Activated T-cell treated with anti-CD3 and anti-CD28 coated beads, Interleukin-2, amount 50 U/mL, for 1 hour (primary cell): ENCODE data around the gene REXO5.
A peak's percentile ranks its signal among the peaks of the same experiment; 100 is the strongest.
"Not testable (repeated sequence)": the region's sequence is repeated elsewhere in the genome, so short reads cannot be mapped to it uniquely, and the experiment has no call there.

Experiments
- DNase-seq: peaks from one replicate; pipeline ENCODE4 v3.0.0-alpha.2; 2020

Gene REXO5

GRCh38 chr16:20801278-20801677 lies 5.0 kb upstream of the REXO5 start:
- DNase-seq, result no peak

DNA sequence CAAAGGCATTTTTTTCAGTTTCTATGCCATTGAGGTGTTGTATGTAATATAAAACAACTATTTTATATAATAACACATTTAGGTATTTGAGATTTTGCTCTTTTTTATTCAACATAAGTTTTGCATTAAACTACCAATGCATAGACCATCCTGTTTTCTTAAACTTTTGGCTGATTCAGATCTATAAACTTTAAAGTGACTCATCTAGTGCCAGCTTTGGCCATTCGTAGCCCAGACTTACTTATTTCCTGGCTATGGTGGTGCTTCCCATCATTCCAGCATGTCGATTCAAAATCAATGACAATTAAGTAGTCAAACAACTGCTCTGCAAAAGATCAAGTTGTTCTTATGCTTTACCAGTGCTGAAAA lies 3.2 kb upstream of the REXO5 start:
- DNase-seq, result no peak

DNA sequence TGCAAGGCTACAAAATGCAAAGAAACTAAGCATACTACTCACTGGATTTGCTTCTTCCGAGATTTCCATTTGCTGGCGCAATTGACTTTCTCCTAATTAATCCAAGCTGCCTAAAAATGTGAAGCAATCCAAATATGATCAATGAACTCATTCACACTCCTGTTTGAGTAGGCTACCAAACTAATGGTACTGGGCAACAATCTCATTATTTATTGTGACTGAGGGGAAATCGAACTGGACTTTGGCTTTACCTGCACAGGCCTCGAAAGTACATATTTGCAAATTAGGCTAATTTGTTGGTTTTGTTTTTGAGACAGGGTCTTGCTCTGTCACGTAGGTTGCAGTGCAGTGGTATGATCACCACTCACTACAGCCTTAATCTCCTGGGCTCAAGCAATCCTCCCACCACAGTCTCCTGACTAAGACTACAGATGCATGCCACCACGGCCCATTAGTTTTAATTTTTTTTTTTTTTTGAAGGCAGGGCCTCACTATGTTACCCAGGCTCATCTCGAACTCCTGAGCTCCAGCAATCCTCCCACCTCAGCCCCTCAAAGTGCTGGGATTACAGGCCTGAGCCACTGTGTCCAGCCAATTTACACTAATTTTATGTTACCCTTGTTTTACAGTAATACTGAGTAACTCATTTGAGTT lies 2.6 kb upstream of the REXO5 start:
- no peak for DNase-seq

DNA sequence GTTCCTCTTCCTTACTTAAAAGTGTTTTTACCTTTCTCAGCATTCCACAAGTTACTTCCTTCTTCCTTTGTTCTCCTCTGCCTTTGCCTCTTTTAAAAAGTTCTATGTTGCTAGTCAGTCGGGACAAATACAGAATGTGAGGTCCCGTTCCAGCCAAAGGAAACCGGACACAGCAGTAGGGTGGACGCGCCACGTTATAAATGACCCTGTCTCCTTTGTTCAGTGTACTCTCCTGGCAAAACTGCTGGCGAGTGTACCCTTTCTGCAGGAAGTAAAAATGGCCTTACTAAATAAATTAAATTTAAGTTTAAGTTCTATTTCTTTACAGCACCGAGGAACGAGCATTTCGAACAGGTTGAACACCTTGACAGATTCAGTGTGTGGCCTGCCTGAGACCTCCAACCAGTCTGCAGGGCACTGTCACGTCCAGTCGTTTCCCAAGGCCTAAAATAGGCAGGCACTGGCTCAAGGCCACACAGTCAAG lies 601 bp upstream of the REXO5 start:
- not testable (repeated sequence) for DNase-seq

- DNase-seq, result no peak
These were observed 1.5 kb downstream of the REXO5 start for GRCh38 chr16:20807862-20808261.

DNA sequence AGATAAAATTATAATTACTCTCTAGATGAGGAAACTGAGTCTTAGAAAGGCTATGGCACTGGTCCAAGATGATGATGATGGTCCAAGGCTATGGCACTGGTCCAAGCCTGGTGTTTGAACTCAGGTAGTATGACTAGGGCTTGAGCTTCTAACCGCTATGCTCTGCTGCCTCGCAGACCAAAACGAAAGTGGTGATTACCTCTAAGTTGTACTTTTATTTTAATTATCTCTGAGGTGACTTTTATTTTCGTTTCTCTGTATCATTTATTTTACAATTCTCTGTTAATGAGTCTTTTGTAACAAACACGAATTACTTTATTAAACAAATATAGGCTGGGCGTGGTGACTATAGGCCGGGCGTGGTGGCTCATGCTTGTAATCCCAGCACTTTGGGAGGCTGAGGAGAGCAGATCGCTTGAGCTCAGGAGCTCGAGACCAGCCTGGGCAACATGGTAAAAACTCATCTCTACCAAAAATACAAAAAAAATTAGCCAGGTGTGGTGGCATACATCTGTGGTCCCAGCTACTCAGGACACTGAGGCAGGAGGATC lies 5.6 kb downstream of the REXO5 start:
- no peak for DNase-seq

GRCh38 chr16:20812510-20812909 lies 6.2 kb downstream of the REXO5 start:
- DNase-seq, result no peak

DNA sequence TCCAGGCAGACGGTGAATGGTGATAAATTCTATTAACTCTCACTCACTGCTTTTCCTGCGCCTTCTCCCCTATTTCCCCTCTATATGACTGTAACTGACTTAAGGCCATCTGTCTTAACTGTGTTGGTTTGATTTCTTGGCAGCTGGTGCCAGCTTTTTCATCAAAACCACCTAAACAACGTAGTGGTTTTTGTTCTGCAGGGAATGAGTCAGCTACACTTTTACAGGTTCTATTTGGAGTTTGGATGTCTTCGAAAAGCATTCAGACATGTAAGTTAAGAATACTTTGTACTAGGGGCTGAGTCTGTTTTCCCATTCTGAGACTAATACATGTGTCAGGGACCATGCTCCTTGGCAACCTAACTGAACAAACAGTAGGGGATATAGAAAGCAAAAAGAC lies 8.5 kb downstream of the REXO5 start:
- DNase-seq, result no peak

DNA sequence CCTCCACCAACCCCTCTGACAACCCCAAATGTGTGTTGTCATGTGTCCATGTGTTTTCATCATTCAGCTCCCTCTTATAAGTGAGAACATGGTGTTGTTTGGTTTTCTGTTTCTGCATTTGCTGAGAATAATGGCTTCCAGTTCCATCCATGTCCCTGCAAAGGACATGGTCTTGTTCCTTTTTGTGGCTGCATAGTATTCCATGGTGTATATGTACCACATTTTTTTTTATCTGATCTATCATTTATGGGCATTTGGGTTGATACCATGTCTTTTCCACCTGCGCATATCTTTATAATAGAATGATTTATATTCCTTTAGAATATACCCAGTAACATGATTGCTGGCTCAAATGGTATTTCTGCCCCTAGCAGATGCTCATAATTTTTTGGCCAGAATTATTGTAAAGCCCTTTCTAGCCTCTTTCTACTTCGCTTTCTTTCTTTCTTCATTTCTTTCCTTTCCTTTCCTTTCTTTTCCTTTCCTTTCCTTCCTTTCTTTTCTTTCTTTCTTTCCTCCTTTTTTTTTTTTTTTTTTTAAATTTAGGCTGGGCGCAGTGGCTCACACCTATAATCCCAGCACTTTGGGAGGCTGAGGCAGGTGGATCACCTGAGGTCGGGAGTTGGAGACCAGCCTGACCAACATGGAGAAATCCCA lies 12.7 kb downstream of the REXO5 start:
- DNase-seq, result no peak

DNA sequence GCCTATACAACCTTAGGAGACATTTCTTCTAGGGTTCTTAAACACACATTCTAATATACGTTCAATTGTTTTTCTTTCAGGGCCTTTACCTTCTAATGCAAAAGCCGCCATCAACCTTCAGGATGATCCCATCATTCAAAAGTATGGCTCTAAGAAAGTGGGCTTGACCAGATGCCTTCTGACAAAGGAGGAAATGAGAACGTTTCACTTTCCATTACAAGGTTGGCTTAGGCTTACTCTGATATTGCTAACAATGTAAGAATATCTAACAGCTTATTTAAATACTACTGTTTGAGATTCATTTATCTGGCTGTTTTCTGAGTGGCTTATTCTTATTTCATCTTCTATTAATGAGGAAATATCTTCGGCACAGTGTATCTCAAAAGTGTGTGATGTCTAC lies 15.4 kb downstream of the REXO5 start:
- DNase-seq, result no peak

DNA sequence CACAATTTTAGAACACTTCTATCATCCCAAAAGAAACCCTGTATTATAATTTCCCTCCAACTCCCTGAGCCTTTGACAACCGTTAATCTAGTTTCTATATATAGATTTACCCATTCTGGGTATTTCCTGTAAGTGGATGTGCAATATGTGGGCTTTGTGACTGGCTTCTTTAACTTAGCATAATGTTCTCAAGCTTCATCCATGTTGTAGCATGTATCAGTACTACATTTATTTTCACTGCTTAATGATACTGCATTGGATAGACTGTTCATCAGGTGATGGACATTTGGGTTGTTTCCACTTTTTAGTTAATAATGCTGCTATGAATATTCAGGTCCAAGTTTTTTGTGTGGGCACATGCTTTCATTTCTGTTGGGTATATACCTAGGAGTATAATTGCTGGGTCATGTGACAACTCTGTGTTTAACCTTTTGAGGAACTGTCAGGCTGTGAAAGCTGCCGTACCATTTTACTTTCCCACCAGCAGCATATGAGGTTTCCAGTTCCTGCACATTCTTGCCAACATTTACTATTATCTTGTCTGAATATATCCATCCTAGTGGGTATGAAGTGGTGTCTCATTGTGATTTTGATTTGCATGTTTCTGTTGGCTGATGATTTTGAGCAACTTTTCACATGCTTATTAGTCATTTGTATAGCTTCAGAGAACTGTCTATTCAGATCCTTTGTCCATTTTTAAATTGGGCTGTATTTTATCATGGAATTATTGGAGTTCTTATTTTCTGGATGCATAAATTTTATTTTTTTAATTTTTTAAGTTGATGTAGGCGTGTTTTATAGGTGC lies 16.4 kb downstream of the REXO5 start:
- DNase-seq, result no peak

- no peak for DNase-seq
These were observed 19.8 kb downstream of the REXO5 start for GRCh38 chr16:20826039-20826566.

DNA sequence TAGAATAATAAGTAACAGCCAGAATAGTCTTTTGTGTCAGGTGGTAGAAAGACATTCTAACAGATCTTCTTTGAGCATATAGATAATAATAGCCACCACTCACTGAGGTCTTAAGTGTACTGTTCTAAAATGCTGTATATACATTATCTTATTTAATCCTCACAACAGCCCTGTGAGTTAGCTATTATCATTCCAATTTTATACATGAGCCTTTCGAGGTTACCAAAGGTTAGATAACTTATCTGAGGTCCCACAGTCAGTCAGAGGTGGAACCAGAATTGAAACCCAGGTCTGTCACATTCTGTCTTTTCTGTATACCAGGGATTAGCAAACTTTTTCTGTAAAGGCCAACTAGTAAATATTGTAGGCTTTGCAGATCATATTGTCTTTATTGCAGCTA lies 23.2 kb downstream of the REXO5 start:
- DNase-seq, result no peak

- DNase-seq, result no peak
These were observed 24.0 kb downstream of the REXO5 start for GRCh38 chr16:20830372-20830771.

DNA sequence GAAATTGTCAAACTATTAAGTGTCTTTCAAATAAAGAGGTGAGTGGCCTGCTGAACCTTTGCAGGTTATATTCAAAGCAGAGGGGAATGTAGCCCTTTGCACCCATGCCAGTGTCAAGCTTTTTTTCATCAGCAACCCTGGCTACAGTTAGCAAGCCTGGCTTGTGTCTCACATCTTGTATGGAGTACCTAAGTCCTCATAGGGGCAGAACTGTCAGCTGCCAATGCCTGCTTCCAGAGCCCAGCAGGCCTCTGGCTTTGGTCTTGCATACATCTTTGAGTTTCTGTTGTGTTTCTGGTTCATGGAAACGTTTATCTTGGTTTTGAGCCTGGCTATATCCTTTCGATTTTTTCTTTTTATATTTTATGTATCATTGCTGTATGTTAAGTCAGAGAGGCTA lies 26.8 kb downstream of the REXO5 start:
- DNase-seq, result no peak

GRCh38 chr16:20838240-20838639 lies 31.9 kb downstream of the REXO5 start:
- DNase-seq, result no peak

GRCh38 chr16:20839504-20839903 lies 33.2 kb downstream of the REXO5 start:
- DNase-seq, result no peak

- DNase-seq, result no peak
These were observed 37.7 kb downstream of the REXO5 start for GRCh38 chr16:20844054-20844453.

- DNase-seq, result no peak
These were observed 38.3 kb downstream of the REXO5 start for GRCh38 chr16:20844588-20844987.

- no peak for DNase-seq
These were observed 39.7 kb downstream of the REXO5 start for GRCh38 chr16:20846030-20846429.

GRCh38 chr16:20846551-20846950 lies 40.2 kb downstream of the REXO5 start:
- DNase-seq, result no peak

DNA sequence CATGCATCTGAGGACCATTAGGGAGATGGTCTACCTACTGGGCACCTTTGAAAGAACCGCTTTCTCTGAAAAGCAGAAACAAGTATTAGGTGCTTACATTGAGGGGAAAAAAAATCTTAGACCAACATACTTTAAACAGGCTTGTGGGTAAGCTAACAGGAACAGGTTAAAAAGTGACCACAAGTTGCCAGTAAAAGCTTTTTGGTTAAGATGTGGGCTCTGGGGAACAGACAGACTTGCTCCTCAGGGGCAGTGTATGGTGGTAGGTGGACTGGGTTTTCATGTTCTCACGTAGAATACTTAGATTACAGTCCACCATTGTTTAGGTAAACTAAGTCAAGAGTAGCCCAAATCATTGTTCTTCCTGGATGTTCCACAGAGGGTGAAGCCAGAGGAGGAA lies 41.2 kb downstream of the REXO5 start:
- DNase-seq, result no peak

DNA sequence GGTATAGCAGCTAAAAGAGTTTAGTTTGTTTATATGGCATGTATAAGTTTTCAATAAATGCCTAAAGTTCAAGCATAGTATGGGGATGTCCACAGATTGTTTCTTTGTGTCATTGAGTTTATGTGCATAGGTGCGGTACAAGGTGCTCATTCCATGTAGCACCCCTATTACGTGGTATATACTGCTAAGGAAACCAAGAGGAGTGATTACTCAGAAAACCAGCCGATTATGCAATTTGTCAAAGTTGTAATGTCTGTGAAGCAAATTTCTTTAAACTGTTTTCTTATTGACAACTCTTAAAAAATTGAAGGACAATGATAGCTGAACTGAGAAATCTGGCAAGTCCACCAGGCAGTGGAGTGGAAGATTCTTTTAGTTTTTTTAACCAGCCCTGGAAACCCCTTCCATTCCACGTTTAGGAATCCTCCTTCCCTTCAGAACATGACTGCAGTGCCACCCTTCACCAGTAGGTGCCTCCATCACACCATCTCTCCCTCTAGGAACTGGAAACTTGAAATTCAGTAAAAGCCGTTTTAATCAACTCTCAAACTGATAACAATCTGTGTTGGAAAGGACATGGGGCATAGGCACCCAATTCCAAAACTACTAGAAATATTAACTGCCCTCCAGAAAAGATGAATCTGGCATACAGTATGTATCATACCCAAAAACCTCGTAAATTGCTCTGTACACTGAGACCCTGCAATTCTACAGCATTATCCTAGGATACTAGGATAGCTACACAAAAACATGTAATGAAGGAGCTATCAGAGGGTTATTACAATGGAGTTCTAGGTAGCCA lies 43.5 kb downstream of the REXO5 start:
- DNase-seq, result peak; percentile 73
